GM23338 (cell line): ENCODE results near the gene ZNFX1.

Source experiments
- CTCF ChIP-seq, 2 experiments: fragments of 200-600 bp in 1 of 2; sonication (generic) in 1 of 2; conservative IDR thresholded peaks; 2 replicates each; pipeline versions ENCODE4 v1.5.1 to v1.6.1; 2016 to 2017; ENCODE audit warnings: antibody characterized with exemption in 2 of 2, low read depth in 2 of 2, mild to moderate bottlenecking in 2 of 2, moderate library complexity in 1 of 2
- ETS1 ChIP-seq: IDR thresholded peaks from 2 replicates; pipeline ENCODE4 v1.6.1; 2016; ENCODE audit warnings: antibody characterized with exemption
- EZH2 ChIP-seq: fragments of 200-600 bp; sonication (generic); IDR thresholded peaks from one replicate; pipeline ENCODE4 v1.8.0; 2017; ENCODE audit warnings: antibody characterized with exemption, mild to moderate bottlenecking, low read depth; ENCODE audit not compliant: unreplicated experiment
- REST ChIP-seq: IDR thresholded peaks from one replicate; pipeline ENCODE4 v1.6.1; 2018; ENCODE audit warnings: antibody characterized with exemption; ENCODE audit not compliant: unreplicated experiment
- ZNF462 ChIP-seq: fragments of 250-450 bp; sonication (Bioruptor Pico); IDR thresholded peaks from 2 replicates; pipeline ENCODE4 v1.5.0; 2020; ENCODE audit warnings: mild to moderate bottlenecking, moderate library complexity

GRCh38 chr20:49273696-49274277, 4.1 kb downstream of the ZNFX1 start:
- TF ChIP-seq CTCF (conservative IDR thresholded peaks at IDR 0.05; ENCODE audit: low read depth in 2 of 2) (no peak), REST (no peak), ETS1 (no peak), EZH2 (no peak), ZNF462 (CRISPR knock-in tag) (no peak)
